Central memory CD8-positive, alpha-beta T cell (primary cell): ENCODE data around the gene NF1.
"Not testable (repeated sequence)": the region's sequence is repeated elsewhere in the genome, so short reads cannot be mapped to it uniquely, and the experiment has no call there.

Experiments
- ATAC-seq: fragments of 150-1000 bp; cut with Tn5 transposase; replicated peaks from 2 replicates; pipeline ENCODE4 v1.10.0; 2022; ENCODE audit warnings: mild to moderate bottlenecking, moderate FRiP score, moderate number of reproducible peaks; ENCODE audit not compliant: poor library complexity, severe bottlenecking; ENCODE audit errors: extremely low read depth
- DNase-seq, 2 donors: peaks; one replicate each; pipeline ENCODE4 v3.0.0; 2021; ENCODE audit warnings: low spot score in 2 of 2
- H3K27ac Mint-ChIP-seq: one replicate; pipeline ENCODE4 v1.8.0; 2022; ENCODE audit warnings: low read depth, mild to moderate bottlenecking, moderate library complexity, mixed read lengths
- H3K27me3 Mint-ChIP-seq: one replicate; pipeline ENCODE4 v1.8.0; 2022; ENCODE audit warnings: mixed read lengths
- H3K36me3 Mint-ChIP-seq: one replicate; pipeline ENCODE4 v1.8.0; 2022; ENCODE audit warnings: mild to moderate bottlenecking, moderate library complexity, mixed read lengths; ENCODE audit not compliant: insufficient read depth
- H3K4me1 Mint-ChIP-seq: one replicate; pipeline ENCODE4 v1.8.0; 2022; ENCODE audit warnings: mixed read lengths
- H3K4me3 Mint-ChIP-seq: one replicate; pipeline ENCODE4 v1.8.0; 2022; ENCODE audit warnings: mild to moderate bottlenecking, moderate library complexity, mixed read lengths
- H3K9me3 Mint-ChIP-seq: one replicate; pipeline ENCODE4 v1.8.0; 2022; ENCODE audit warnings: mixed read lengths

The NF1 gene

GRCh38 chr17:31062346-31062745, 32.4 kb upstream of the NF1 start:
- DNase-seq (no peak), ATAC-seq (no peak)
- Mint-ChIP-seq H3K27me3 (no peaks in the 10 kb centered on the region), H3K36me3 (no peaks in the 10 kb centered on the region), H3K4me3 (no peak overlapping the region), H3K9me3 (no peaks in the 10 kb centered on the region), H3K4me1 (peaks cover 5% of the 10 kb centered on the region), H3K27ac (no peak overlapping the region)

DNA sequence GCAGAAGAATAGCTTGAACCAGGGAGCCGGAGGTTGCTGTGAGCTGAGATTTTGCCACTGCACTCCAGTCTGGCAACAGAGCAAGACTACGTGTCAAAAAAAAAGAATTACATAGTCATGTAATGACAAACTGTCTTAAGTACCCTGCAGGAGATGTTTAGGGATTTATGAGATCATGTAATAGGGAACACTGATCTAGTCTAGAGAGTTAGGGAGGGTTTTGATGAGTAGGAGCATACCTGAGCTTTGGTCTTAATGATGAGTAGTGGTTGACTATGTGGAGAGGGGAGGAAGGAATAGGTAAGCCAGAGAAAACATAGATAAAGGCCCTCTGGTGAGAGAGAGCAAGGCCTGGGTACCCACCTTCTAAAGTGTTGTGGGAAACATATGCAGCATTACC, 30.1 kb upstream of the NF1 start:
- peaks cover 5% of the 10 kb centered on the region for H3K4me1 Mint-ChIP-seq
- no peak for DNase-seq
- H3K27me3 Mint-ChIP-seq = no peaks in the 10 kb centered on the region
- H3K9me3 Mint-ChIP-seq = no peaks in the 10 kb centered on the region
- no peaks in the 10 kb centered on the region for H3K36me3 Mint-ChIP-seq
- H3K4me3 Mint-ChIP-seq = no peak overlapping the region
- ATAC-seq = no peak
- no peak overlapping the region for H3K27ac Mint-ChIP-seq

- ATAC-seq (no peak), DNase-seq (no peak)
- no peak overlapping the region for H3K27ac Mint-ChIP-seq
- no peaks in the 10 kb centered on the region for H3K27me3 Mint-ChIP-seq
- H3K4me1 Mint-ChIP-seq = no peaks in the 10 kb centered on the region
- no peaks in the 10 kb centered on the region for H3K36me3 Mint-ChIP-seq
- H3K9me3 Mint-ChIP-seq = no peaks in the 10 kb centered on the region
- no peak overlapping the region for H3K4me3 Mint-ChIP-seq
Observed at GRCh38 chr17:31067691-31068184, 27.0 kb upstream of the NF1 start.

DNA sequence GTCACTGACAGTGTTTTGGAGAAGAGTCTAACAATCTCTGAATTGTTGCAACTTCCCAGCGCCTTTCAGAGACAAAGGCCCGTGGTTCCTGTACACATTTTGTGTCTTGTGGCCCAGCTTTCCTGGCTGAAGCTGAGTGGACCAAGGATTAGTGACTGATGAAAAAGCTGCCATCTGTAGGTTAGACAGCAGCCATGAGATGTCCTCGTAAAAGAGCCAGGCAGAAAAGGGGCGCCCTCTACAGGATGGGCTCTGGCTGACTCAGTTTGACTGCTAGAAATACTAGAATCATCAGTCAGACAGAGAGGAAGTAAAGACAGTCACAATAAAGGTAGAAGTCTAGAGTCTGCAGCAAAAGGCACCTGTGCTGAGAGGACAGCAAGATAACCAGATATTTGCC, 26.5 kb upstream of the NF1 start:
- no peaks in the 10 kb centered on the region for H3K36me3 Mint-ChIP-seq
- no peaks in the 10 kb centered on the region for H3K9me3 Mint-ChIP-seq
- DNase-seq = peak in 1 of 2 donors; percentile 23
- no peak overlapping the region for H3K27ac Mint-ChIP-seq
- no peaks in the 10 kb centered on the region for H3K27me3 Mint-ChIP-seq
- H3K4me1 Mint-ChIP-seq = no peaks in the 10 kb centered on the region
- H3K4me3 Mint-ChIP-seq = no peak overlapping the region
- no peak for ATAC-seq

GRCh38 chr17:31072186-31072585, 22.6 kb upstream of the NF1 start:
- H3K4me1 Mint-ChIP-seq = no peaks in the 10 kb centered on the region
- no peak overlapping the region for H3K27ac Mint-ChIP-seq
- no peaks in the 10 kb centered on the region for H3K36me3 Mint-ChIP-seq
- DNase-seq = no peak
- no peak for ATAC-seq
- H3K9me3 Mint-ChIP-seq = no peaks in the 10 kb centered on the region
- H3K27me3 Mint-ChIP-seq = no peaks in the 10 kb centered on the region
- no peak overlapping the region for H3K4me3 Mint-ChIP-seq

GRCh38 chr17:31073411-31073810, 21.4 kb upstream of the NF1 start:
- DNase-seq (no peak), ATAC-seq (no peak)
- no peaks in the 10 kb centered on the region for H3K4me1 Mint-ChIP-seq
- H3K4me3 Mint-ChIP-seq = no peak overlapping the region
- H3K27me3 Mint-ChIP-seq = no peaks in the 10 kb centered on the region
- no peak overlapping the region for H3K27ac Mint-ChIP-seq
- H3K36me3 Mint-ChIP-seq = no peaks in the 10 kb centered on the region
- no peaks in the 10 kb centered on the region for H3K9me3 Mint-ChIP-seq

DNA sequence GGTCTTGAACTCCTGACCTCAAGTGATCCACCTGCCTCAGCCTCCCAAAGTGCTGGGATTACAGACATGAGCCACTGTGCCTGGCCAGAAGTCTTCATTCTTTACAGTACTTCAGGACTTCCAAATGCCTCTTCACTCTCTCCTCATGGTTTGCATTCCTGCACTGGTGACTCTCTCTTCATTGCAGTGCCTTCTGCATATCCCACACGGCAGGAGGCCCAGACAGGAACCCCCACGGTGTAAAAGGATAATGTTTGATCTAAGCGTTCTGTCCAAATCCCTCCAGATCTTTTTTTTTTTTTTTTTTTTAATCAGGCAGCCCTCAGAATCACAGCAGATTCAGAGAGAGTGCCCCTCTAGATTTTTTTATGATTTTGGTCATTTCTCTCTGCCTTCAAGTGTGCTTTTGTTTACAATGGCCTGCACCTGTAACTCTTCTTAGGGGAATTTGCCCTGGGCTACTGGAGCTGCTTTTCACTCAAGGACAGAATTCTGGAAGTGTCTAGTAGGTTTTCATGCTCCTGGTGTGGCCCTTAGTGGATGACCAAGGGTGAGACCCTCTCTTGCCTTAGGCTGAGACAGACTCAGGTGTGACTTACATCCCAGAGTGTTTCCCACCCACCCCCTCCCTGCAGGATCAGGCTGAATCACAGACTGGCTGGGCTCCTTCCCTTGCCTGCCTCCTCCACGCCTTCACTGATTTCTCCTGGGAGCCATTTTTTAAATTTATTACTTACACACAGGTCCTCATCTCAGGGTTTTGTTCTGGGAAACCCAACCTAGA, 19.8 kb upstream of the NF1 start:
- H3K4me3 Mint-ChIP-seq = no peak overlapping the region
- H3K9me3 Mint-ChIP-seq = no peaks in the 10 kb centered on the region
- no peak overlapping the region for H3K27ac Mint-ChIP-seq
- no peak for ATAC-seq
- no peaks in the 10 kb centered on the region for H3K4me1 Mint-ChIP-seq
- no peaks in the 10 kb centered on the region for H3K36me3 Mint-ChIP-seq
- no peaks in the 10 kb centered on the region for H3K27me3 Mint-ChIP-seq
- no peak for DNase-seq

GRCh38 chr17:31078290-31078689, 16.5 kb upstream of the NF1 start:
- Mint-ChIP-seq H3K4me1 (no peaks in the 10 kb centered on the region), H3K27ac (no peak overlapping the region), H3K27me3 (no peaks in the 10 kb centered on the region), H3K36me3 (no peaks in the 10 kb centered on the region), H3K9me3 (no peaks in the 10 kb centered on the region), H3K4me3 (no peak overlapping the region)
- DNase-seq (no peak), ATAC-seq (no peak)

DNA sequence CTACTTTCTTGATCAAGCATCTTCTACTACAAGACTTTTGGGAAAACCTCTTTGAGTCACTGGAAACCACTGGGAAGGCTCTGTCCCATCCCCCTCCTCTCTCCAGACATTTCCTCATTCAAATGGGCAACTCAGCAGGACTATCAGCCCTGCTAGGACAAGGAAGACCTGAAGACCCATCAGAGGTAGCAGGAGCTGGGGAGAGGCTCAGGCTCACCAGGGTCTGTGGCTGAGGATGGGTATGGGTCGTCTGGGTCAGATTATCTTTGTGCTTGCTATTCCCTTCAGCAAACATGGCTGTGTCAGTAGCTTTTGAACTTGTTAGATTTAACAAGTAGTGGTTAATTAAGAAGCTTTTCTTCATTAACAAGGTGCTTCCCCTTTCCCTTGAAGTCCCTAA, 15.0 kb upstream of the NF1 start:
- Mint-ChIP-seq H3K36me3 (no peaks in the 10 kb centered on the region), H3K4me3 (no peak overlapping the region), H3K4me1 (no peaks in the 10 kb centered on the region), H3K27ac (no peak overlapping the region), H3K9me3 (no peaks in the 10 kb centered on the region), H3K27me3 (no peaks in the 10 kb centered on the region)
- ATAC-seq (no peak), DNase-seq (no peak)

GRCh38 chr17:31085563-31085962, 9.2 kb upstream of the NF1 start:
- Mint-ChIP-seq H3K27ac (no peak overlapping the region), H3K4me3 (no peak overlapping the region), H3K4me1 (no peaks in the 10 kb centered on the region), H3K27me3 (no peaks in the 10 kb centered on the region), H3K36me3 (no peaks in the 10 kb centered on the region), H3K9me3 (no peaks in the 10 kb centered on the region)
- DNase-seq (no peak), ATAC-seq (no peak)

DNA sequence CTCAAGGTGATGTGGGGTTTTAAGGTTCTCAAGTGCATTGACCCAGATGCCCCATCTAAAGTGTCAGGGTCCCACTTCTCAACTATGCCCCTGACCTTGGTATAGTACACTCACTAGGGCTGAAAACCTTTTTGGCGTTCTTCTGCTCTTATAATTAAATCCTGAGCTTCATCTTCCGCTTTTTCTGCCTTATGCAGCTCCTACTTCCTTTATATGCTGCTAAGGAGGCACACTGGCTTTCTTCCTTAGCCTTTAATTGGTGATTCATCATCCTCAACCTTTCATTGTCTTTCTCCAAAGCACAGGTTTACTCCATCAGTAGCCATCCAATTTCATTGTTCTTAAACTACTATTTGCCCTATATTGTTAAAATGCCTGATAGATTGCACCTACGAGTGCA, 5.3 kb upstream of the NF1 start:
- ATAC-seq = no peak
- DNase-seq = no peak
- Mint-ChIP-seq H3K27me3 (no peaks in the 10 kb centered on the region), H3K9me3 (no peaks in the 10 kb centered on the region), H3K27ac (no peak overlapping the region), H3K36me3 (no peaks in the 10 kb centered on the region), H3K4me1 (no peaks in the 10 kb centered on the region), H3K4me3 (no peak overlapping the region)

GRCh38 chr17:31090650-31091049, 4.1 kb upstream of the NF1 start:
- H3K4me3 Mint-ChIP-seq, H3K4me1 Mint-ChIP-seq, H3K9me3 Mint-ChIP-seq, DNase-seq, H3K36me3 Mint-ChIP-seq, H3K27me3 Mint-ChIP-seq, H3K27ac Mint-ChIP-seq, ATAC-seq: not testable (repeated sequence)

GRCh38 chr17:31092475-31093064, 2.2 kb upstream of the NF1 start:
- H3K9me3 Mint-ChIP-seq = no peaks in the 10 kb centered on the region
- H3K27me3 Mint-ChIP-seq = no peaks in the 10 kb centered on the region
- H3K4me3 Mint-ChIP-seq = no peak overlapping the region
- ATAC-seq (no peak), DNase-seq (no peak)
- H3K27ac Mint-ChIP-seq = no peak overlapping the region
- peaks cover 4% of the 10 kb centered on the region for H3K36me3 Mint-ChIP-seq
- H3K4me1 Mint-ChIP-seq = peaks cover 12% of the 10 kb centered on the region
